Measurements from ENCODE around the gene TSPAN31. TPM values are rescaled to one million over a fixed set of nuclear protein-coding genes. Genes with fewer than 3 reads are reported as not detected.
A peak's percentile ranks its signal among the peaks of the same experiment; 100 is the strongest.

Gene TSPAN31
- total and polyA plus RNA-seq, 7 donors = 12.0 to 85.8 (median 43.2) TPM

DNA sequence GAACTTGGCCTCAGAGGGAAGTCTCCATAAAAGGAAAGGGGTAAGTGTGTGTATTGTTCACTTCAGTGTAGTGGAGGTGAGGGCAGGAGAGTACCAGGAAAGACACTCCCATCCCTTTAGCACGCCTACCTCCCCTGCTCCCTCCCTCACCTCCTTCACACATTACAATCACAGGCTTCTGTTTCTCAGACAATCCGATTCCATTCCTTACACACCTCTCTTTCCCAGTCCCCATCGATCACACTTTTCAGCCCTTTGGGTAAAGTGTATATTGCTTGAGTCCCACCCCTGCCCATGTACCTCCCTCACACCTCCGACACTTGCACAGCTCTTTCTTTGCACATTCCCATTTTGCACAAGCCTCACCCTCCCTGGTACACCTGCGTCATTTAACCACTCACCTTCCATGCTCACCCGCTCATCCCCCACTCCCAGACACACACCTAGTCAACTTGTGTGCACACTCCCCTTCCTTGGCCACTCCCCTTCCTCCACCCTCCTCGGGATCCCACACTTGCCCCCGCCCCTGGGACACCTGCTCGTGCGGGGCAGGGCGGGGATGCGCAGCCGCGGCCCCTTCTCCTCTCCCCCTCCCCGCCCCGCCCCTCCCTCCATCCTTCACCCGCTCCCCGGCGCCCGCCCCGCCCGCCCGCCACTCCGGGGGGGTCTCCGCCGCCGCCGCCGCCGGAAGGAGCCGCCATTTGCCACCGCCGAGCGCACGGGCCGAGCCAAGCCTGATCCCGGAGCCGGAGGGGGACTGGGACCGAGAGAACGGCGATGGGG lies 9.8 kb downstream of the TSPAN31 start, which contains the start of gene MARCHF9:
TSS of gene MARCHF9 (plus strand) at position 693 of the 783 bp plus-strand sequence. CDS start 426 bp downstream, outside the sequence.
- DNase-seq = peak; percentile 79
- 1% methylated on average over 41 of the region's 41 CpGs for WGBS, 2 donors
- Histone ChIP-seq H3K4me1 (peaks cover 0 to 41% (median 37%) of the 10 kb centered on the region in 4 donors), H3K4me3 (peak within 1 kb of the TSS; percentile 51 to 93 (median 84)), H3K9me3 (no peaks in the 10 kb centered on the region), H3K27me3 (no peaks in the 10 kb centered on the region), H3K36me3 (peaks cover 0 to 37% (median 13%) of the 10 kb centered on the region in 4 donors), H3K27ac (peak within 1 kb of the TSS; percentile 61 to 77 (median 66))
- intact Hi-C loops (cut with DNase I) = no loop called here
- TF ChIP-seq EP300 (IDR thresholded peaks at IDR 0.05) = no peak
- no peak for TF ChIP-seq CTCF (IDR thresholded peaks at IDR 0.05)
- TF ChIP-seq POLR2AphosphoS5 (IDR thresholded peaks at IDR 0.05) = peak in 1 of 4 donors; percentile 18

DNA sequence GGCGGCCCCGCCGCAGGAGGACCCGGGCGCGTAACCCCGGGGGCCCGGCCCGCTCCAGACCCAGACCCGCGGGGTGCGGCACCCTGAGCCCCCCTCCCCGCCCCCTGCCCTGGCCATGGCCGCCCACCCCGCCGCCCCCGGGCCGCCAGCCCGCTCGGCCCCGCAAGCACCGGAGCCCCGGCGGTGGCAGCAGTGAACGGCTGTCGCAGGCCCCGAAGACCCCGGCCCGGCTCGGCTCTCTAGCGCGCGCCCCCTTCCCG lies 10.3 kb downstream of the TSPAN31 start:
- TF ChIP-seq POLR2AphosphoS5 (IDR thresholded peaks at IDR 0.05) (no peak), POLR2A (IDR thresholded peaks at IDR 0.05) (no peak), CTCF (IDR thresholded peaks at IDR 0.05) (no peak), EP300 (IDR thresholded peaks at IDR 0.05) (no peak)
- Histone ChIP-seq H3K27me3 (no peaks in the 10 kb centered on the region), H3K36me3 (peaks cover 0 to 31% (median 13%) of the 10 kb centered on the region in 4 donors), H3K27ac (peak overlapping the region; percentile 61 to 77 (median 66)), H3K9me3 (no peaks in the 10 kb centered on the region), H3K4me1 (peaks cover 0 to 41% (median 37%) of the 10 kb centered on the region in 4 donors), H3K4me3 (peak overlapping the region; percentile 51 to 93 (median 84))
- WGBS, 2 donors = 0 to 1% methylated on average over 34 of the region's 34 CpGs
- intact Hi-C loops (cut with DNase I) = no loop called here
- DNase-seq = peak; percentile 67

- Histone ChIP-seq H3K27me3 (no peaks in the 10 kb centered on the region), H3K4me1 (peaks cover 0 to 39% (median 34%) of the 10 kb centered on the region in 4 donors), H3K9me3 (no peaks in the 10 kb centered on the region), H3K4me3 (peak overlapping the region; percentile 51 to 93 (median 84)), H3K27ac (peak overlapping the region; percentile 61 to 77 (median 66)), H3K36me3 (peaks cover 0 to 26% (median 13%) of the 10 kb centered on the region in 4 donors)
- TF ChIP-seq POLR2A (IDR thresholded peaks at IDR 0.05) = no peak
- no peak for TF ChIP-seq POLR2AphosphoS5 (IDR thresholded peaks at IDR 0.05)
- TF ChIP-seq EP300 (IDR thresholded peaks at IDR 0.05) = no peak
- TF ChIP-seq CTCF (IDR thresholded peaks at IDR 0.05) = no peak
- intact Hi-C loops (cut with DNase I) = no loop called here
- DNase-seq = peak; percentile 66
- 1% methylated on average over 76 of the region's 76 CpGs for WGBS, 2 donors
These were observed 10.9 kb downstream of the TSPAN31 start for GRCh38 chr12:57755454-57756372.

DNA sequence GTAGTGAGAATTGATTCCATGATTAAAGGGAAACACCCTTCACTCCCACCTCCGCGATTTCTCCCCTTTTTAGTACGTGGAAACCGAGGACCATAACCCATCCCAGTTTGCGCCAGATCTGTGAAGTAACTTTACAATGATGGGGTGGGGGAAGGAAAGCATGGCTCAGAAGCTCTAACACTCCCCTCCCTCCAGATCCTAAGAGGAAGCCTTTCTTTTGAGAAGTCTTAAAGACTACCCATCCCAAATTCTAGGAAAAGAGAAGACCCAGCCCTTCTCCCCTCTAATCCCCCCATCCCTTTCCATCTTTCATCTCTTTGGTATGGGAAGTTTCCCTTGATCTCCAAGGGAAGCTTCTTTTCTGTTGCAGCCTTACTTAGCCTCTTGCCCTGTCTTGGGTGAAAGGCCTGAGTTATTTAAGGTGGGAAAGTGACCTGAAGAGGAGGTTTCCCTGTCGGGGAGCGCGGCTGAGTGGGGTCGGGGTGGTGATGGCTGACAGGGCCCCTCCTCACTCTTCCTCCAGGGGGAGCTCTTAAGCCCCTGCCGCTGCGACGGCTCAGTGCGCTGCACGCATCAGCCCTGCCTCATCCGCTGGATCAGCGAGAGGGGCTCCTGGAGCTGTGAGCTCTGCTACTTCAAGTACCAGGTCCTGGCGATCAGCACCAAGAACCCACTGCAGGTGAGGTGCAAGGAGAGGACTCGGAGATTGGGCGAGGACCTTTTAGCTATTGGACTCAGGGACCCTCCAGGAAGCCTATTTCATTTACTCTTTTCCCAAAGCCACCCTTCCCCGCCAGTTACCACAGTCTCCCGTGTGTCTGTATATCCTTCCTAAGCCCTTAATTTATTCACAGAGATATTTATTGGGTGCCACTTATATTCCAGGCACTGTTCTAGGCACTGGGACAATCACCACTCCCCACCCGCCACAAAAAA lies 11.8 kb downstream of the TSPAN31 start:
- DNase-seq = peak; percentile 65
- H3K36me3 ChIP-seq = peaks cover 0 to 22% (median 13%) of the 10 kb centered on the region in 4 donors
- H3K4me3 ChIP-seq = peak overlapping the region in 3 of 4 donors; percentile 80 to 93 (median 87)
- H3K27ac ChIP-seq = peak overlapping the region in 1 of 4 donors; percentile 67
- intact Hi-C loops (cut with DNase I) = no loop called here
- TF ChIP-seq CTCF (IDR thresholded peaks at IDR 0.05) (peak in 3 of 4 experiments; percentile 20 to 69 (median 42)), POLR2AphosphoS5 (IDR thresholded peaks at IDR 0.05) (no peak), POLR2A (IDR thresholded peaks at IDR 0.05) (no peak)
- H3K27me3 ChIP-seq = peaks cover 0 to 6% (median under 1%) of the 10 kb centered on the region in 3 donors
- 28 to 31% methylated on average over 22 of the region's 22 CpGs for WGBS, 2 donors
- no peaks in the 10 kb centered on the region for H3K9me3 ChIP-seq
- peaks cover 0 to 29% (median 25%) of the 10 kb centered on the region in 4 donors for H3K4me1 ChIP-seq

All from sigmoid colon (tissue), 7 donors.